ENCODE data around the gene NUP93.

GRCh38 chr16:56849690-56850680 lies 120.1 kb downstream of the NUP93 start:
- TF ChIP-seq POLR2AphosphoS5 (IDR thresholded peaks at IDR 0.05) = no peak
- TF ChIP-seq, protein P1, sequence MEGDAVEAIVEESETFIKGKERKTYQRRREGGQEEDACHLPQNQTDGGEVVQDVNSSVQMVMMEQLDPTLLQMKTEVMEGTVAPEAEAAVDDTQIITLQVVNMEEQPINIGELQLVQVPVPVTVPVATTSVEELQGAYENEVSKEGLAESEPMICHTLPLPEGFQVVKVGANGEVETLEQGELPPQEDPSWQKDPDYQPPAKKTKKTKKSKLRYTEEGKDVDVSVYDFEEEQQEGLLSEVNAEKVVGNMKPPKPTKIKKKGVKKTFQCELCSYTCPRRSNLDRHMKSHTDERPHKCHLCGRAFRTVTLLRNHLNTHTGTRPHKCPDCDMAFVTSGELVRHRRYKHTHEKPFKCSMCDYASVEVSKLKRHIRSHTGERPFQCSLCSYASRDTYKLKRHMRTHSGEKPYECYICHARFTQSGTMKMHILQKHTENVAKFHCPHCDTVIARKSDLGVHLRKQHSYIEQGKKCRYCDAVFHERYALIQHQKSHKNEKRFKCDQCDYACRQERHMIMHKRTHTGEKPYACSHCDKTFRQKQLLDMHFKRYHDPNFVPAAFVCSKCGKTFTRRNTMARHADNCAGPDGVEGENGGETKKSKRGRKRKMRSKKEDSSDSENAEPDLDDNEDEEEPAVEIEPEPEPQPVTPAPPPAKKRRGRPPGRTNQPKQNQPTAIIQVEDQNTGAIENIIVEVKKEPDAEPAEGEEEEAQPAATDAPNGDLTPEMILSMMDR (IDR thresholded peaks at IDR 0.05) = no peak
